SK-N-MC (cell line): ENCODE data around the gene PEF1.

Source experiments
- EZH2 ChIP-seq: fragments of 200-600 bp; sonication (generic); IDR thresholded peaks from one replicate; pipeline ENCODE4 v1.6.1; 2017; ENCODE audit warnings: antibody characterized with exemption
- FOXP2 ChIP-seq: optimal IDR thresholded peaks from 2 replicates; pipeline ENCODE3; 2011; ENCODE audit warnings: mild to moderate bottlenecking, moderate library complexity; ENCODE audit not compliant: insufficient read depth; ENCODE audit errors: extremely low read length, control extremely low read depth
- POLR2AphosphoS5 ChIP-seq: IDR thresholded peaks from 2 replicates; pipeline ENCODE4 v1.6.1; 2012; ENCODE audit warnings: mild to moderate bottlenecking, low read depth, low read length, borderline replicate concordance

GRCh38 chr1:31660871-31661455 lies 16.3 kb upstream of the PEF1 start:
- TF ChIP-seq EZH2: no peak
- TF ChIP-seq POLR2AphosphoS5: no peak
- TF ChIP-seq FOXP2: no peak
